NCI-H187 treated with DMSO at 0.1 percent for 48 hours (cell line): ENCODE measurements around the gene YY2.

Experiments
- DNase-seq: peaks from one replicate; lab custom pipeline; 2025; lab: John Stamatoyannopoulos, UW

The YY2 gene

GRCh38 chrX:21875013-21875412 is 19.2 kb downstream of the YY2 start:
- no peak for DNase-seq

DNA sequence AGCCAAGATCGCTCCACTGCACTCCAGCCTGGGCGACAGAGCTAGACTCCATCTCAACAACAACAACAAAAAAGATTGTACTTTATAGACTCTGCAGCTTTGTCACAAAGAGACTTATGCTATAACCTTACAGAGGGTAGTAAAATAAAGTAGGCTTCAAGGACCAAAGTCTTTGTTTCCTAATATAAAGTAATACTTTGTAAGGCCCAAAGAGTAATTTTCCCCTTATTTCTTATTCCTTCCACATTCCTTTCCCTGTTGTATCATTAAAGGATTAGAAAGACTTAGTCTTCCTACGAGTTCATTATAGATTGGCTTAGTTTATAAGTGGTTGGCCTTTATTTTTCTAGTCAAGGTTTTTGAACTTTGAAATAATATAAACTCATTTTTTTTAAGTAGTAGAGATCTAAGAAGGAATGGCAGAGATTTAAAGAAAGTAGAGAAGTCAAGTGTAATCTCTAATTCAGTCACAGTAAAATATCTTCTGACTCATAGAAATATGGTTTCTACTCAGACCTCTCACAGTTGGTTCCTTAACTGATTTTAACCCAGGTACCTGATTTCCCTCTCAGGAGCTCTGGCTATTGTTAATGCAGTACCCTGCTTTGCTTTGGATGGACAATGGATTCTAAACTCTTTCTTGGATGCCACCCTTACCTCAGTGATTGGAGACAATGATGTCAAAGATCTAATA is 26.2 kb downstream of the YY2 start:
- DNase-seq = no peak

GRCh38 chrX:21883258-21883657 is 27.5 kb downstream of the YY2 start:
- no peak for DNase-seq

- no peak for DNase-seq
Observed at GRCh38 chrX:21885568-21885967, 29.8 kb downstream of the YY2 start.

GRCh38 chrX:21905313-21905712 is 49.5 kb downstream of the YY2 start:
- no peak for DNase-seq

DNA sequence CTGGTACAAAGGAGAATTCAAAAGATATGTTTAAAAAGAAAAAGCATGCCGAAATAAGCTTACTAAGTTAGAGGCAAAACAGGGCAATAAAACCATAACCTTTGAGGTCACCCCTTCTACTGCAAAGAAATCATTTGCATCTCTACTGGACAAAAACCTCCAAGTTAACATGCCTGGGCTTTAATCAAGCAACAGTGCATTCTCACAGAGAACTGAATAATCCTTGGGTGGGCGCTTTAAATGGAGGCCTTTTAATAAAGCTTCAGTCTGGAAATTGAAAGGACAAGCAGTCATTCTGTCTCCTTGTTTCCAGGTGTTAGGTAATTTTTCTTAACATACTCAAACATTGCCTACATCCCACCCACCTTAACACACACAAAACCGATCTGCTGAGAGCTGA is 50.2 kb downstream of the YY2 start:
- no peak for DNase-seq

DNA sequence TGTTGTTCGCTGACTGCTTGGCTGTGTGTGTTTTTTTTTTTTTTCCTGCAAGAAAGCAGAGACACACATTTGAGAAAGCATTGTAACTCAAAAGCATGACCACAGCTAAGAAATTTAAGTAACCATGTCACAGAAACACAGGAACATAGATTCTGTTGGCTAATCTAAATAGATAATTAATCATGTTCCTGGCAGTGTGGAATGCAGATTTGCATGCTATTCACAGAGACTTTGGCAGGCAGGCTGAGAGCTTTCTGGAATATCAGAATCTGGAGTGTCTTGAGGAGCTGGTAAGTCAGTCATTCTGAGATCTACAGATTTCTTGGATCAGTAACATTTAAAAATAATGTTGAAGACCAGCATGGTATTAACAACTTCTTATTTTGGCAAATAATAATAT is 51.5 kb downstream of the YY2 start:
- no peak for DNase-seq
